Large intestine (tissue), 3 donors: ENCODE measurements around the gene PLAC8. TPM values are rescaled to one million over a fixed set of nuclear protein-coding genes. Genes with fewer than 3 reads are reported as not detected.
A peak's percentile ranks its signal among the peaks of the same experiment; 100 is the strongest.
"Not testable (repeated sequence)": the region's sequence is repeated elsewhere in the genome, so short reads cannot be mapped to it uniquely, and the experiment has no call there.

Experiments used
- DNase-seq, 2 donors: peaks; one replicate each; pipeline versions ENCODE4 v3.0.0 to v3.0.0-alpha.2; 2013
- H3K27ac ChIP-seq: one replicate; pipeline ENCODE4 v1.5.1; 2013; ENCODE audit warnings: low read length
- H3K27me3 ChIP-seq: 2 replicates; pipeline ENCODE4 v1.6.1; 2013; ENCODE audit warnings: low read length; ENCODE audit not compliant: control insufficient read depth, insufficient read depth
- H3K36me3 ChIP-seq: 2 replicates; pipeline ENCODE4 v1.6.1; 2013; ENCODE audit warnings: low read length; ENCODE audit not compliant: control insufficient read depth, insufficient read depth
- H3K4me1 ChIP-seq: one replicate; pipeline ENCODE4 v1.6.1; 2013; ENCODE audit warnings: low read length; ENCODE audit not compliant: control insufficient read depth, insufficient read depth
- H3K4me3 ChIP-seq: one replicate; pipeline ENCODE4 v1.5.1; 2013; ENCODE audit warnings: low read length
- H3K9me3 ChIP-seq: one replicate; pipeline ENCODE4 v1.6.1; 2013; ENCODE audit warnings: mild to moderate bottlenecking, low read depth, low read length, moderate library complexity; ENCODE audit not compliant: control insufficient read depth
- WGBS: methylation state at CpG from one replicate; pipeline ENCODE4 v1.1.5; 2013; ENCODE audit warnings: low lambda C conversion rate; ENCODE audit not compliant: insufficient coverage; 5-methylcytosine and 5-hydroxymethylcytosine counted together
- polyA plus RNA-seq: library from polyadenylated mRNA; unstranded; fragments of 120-200 nt; gene quantifications from one replicate; pipeline ENCODE4 v1.2.1, GENCODE V29; 2013

Gene PLAC8
- polyA plus RNA-seq, 1 donor = 114 TPM

DNA sequence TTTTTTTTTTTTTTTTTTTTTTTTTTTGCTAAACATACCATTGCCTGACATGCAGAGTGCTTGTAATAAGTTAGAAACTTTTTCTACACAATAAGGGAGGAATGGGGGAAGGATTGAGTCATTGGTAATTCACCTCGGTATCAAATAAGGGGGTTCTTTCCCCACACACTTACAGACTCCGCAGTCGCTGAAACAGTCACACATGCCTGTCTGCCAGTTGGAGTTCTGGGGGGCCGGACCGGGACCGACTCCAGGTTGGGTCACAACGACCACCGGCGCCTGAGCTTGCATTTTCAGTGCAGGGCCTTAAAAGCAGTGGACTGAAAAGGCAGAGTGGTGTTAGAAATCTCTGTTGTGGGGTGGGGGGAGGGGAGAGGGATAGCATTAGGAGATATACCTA is 6.9 kb downstream of the PLAC8 start:
- Histone ChIP-seq H3K36me3 (peaks cover 16% of the 10 kb centered on the region), H3K27me3 (no peaks in the 10 kb centered on the region), H3K9me3 (no peaks in the 10 kb centered on the region), H3K27ac (no peak overlapping the region), H3K4me3 (no peak overlapping the region), H3K4me1 (peaks cover 12% of the 10 kb centered on the region)
- no CpG with 5 or more reads among the region's 9 CpGs for WGBS
- DNase-seq = no peak

DNA sequence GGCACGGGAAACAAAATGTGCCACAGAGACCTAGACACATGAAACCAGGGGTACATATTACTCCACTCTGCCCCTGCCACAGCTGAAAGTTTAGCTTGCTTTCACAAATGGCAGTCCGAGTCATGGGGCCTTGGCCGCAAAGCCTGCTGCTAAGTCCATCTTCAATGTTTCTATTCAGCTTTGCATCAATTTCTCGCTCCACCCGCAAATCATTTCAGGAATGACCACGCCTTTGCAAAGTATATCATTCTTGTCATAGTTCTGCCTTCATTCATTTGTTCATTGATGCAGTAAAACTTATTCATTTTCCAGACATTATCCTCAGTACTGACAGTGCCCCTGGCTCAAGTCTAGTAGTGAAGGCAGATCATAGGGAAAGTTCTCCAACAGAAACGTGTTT is 9.5 kb downstream of the PLAC8 start:
- 93% methylated on average over 3 of the region's 7 CpGs for WGBS
- Histone ChIP-seq H3K27ac (no peak overlapping the region), H3K9me3 (no peaks in the 10 kb centered on the region), H3K27me3 (no peaks in the 10 kb centered on the region), H3K4me1 (no peaks in the 10 kb centered on the region), H3K4me3 (no peak overlapping the region), H3K36me3 (peaks cover 27% of the 10 kb centered on the region)
- no peak for DNase-seq

- H3K27me3 ChIP-seq = no peaks in the 10 kb centered on the region
- no peak overlapping the region for H3K27ac ChIP-seq
- no peaks in the 10 kb centered on the region for H3K9me3 ChIP-seq
- H3K4me3 ChIP-seq = no peak overlapping the region
- DNase-seq = no peak
- H3K36me3 ChIP-seq = peaks cover 19% of the 10 kb centered on the region
- H3K4me1 ChIP-seq = no peaks in the 10 kb centered on the region
- no CpG with 5 or more reads among the region's 2 CpGs for WGBS
Observed at GRCh38 chr4:83096397-83096796, 18.1 kb downstream of the PLAC8 start.

DNA sequence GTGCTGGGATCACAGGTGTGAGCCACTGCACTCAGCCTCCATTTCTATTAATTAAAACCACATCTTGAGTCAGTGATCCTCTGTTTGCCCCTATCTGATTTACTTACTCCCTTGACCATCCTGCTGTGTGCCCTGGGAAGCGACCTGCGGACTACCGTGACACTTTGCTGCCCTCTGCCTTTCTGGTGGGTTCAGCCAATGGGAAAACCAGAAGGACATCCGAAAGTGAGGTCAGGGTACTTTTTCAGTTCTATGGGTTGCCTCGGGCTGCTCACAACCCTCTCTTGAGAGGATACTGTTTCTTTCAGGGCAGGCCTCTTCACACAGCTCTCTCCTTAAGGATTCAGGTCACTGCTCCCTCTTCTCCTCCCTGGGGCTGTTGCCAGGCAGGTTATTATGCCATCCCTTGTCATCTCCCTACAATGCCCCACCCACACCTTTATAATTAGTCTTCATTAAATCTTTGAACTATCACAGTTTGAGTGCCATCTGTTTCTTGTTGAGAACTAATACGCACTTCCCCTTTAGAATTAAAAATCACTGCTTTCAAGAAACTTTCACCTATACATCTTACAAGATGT is 21.4 kb downstream of the PLAC8 start:
- H3K27ac ChIP-seq = no peak overlapping the region
- 100% methylated on average over 1 of the region's 6 CpGs for WGBS
- no peaks in the 10 kb centered on the region for H3K9me3 ChIP-seq
- peaks cover 17% of the 10 kb centered on the region for H3K36me3 ChIP-seq
- no peaks in the 10 kb centered on the region for H3K4me1 ChIP-seq
- no peak overlapping the region for H3K4me3 ChIP-seq
- no peaks in the 10 kb centered on the region for H3K27me3 ChIP-seq
- no peak for DNase-seq

- Histone ChIP-seq H3K36me3 (peaks cover 9% of the 10 kb centered on the region), H3K4me3 (no peak overlapping the region), H3K27me3 (no peaks in the 10 kb centered on the region), H3K9me3 (no peaks in the 10 kb centered on the region), H3K27ac (no peak overlapping the region), H3K4me1 (no peaks in the 10 kb centered on the region)
- no peak for DNase-seq
- WGBS = 88% methylated on average over 1 of the region's 2 CpGs
Observed at GRCh38 chr4:83089410-83090157, 24.9 kb downstream of the PLAC8 start.

DNA sequence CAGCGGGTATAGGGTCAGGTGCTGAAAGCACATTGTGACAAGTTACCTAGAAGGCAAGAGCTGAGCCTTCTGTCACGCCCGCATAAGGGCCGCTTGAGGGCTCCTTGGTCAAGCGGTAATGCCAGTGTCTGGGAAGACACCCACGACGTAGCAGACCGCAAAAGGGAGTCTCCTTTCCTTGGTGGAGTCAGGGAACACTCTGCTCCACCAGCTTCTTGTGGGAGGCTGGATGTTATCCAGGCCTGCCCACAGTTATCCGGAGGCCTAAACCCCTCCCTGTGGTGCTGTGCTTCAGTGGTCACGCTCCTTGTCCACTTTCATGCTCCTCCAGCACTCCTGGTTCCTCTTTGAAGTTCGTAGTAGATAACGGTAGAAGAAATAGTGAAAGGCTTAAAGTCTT is 29.6 kb downstream of the PLAC8 start:
- H3K4me1 ChIP-seq, H3K36me3 ChIP-seq, H3K27me3 ChIP-seq, H3K4me3 ChIP-seq, DNase-seq, H3K9me3 ChIP-seq, H3K27ac ChIP-seq: not testable (repeated sequence)
- WGBS = no CpG with 5 or more reads among the region's 12 CpGs

DNA sequence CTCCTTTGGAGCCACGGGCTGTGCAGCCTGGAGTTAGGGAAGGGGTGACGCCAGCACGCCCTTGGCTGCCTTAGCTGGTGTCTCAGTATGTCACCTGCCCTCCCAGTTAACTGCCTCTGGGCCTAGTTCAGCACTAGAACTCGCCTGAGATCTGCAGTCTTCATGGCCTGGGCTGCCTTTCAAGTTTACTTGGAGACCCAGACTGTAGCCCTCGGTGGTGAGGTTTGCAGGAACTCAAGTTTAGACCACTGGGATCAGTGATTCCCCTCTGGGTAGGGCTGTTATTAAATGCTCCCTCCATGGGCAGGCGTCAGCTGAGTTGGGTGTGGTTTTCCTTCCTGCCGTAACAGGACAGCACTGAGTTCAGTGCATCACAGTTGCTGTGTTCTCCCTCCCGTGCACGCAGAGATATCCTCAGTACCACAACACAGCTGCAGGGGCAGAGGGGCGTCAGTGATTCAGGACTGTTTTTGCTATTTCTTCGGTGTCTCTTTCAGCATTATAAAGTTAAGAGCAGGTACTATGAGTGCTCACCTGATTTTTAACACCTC is 30.5 kb downstream of the PLAC8 start:
- no peak overlapping the region for H3K4me3 ChIP-seq
- no peak overlapping the region for H3K27ac ChIP-seq
- WGBS = no CpG with 5 or more reads among the region's 11 CpGs
- no peaks in the 10 kb centered on the region for H3K4me1 ChIP-seq
- peak in 1 of 2 donors; percentile 12 for DNase-seq
- H3K36me3 ChIP-seq = peaks cover 2% of the 10 kb centered on the region
- no peaks in the 10 kb centered on the region for H3K27me3 ChIP-seq
- no peaks in the 10 kb centered on the region for H3K9me3 ChIP-seq

DNA sequence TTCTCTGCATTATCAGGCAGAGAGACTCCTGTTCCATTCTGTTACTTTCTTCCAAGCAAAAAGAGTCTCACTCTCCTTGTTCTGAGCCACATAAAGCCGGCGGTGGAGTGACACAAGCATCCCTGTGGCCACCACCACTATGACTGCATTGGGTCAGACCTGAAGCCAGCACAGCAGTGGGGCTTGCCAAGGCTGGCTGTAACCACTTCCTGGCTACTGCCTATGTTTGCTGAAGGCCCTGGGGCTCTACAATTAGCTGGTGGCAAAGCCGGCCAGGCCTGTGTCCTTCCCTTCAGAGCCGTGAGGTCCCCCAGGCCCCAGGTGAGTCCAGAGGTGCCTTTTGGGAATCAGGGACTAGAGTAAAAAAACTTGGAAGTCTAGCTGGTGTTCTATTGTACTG is 31.8 kb downstream of the PLAC8 start:
- no CpG with 5 or more reads among the region's 4 CpGs for WGBS
- H3K27ac ChIP-seq = no peak overlapping the region

DNA sequence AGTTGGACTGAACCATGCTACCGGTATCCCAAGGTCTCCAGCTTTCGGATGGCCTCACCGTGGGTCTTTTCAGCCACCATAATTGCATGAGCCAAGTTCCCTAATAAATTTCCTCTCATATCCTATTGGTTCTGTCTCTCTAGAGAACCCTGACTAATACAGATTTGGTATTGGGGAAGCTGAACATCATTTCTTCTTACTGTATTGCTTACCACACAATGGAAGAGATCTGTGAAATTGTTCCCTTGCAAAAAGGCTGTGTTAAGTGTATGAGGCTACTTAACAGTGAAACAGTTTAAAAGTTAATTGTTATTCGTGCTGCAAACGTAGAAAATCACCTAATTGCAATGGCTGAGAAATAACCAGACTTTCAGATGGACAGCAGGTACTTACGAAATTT is 34.0 kb downstream of the PLAC8 start:
- WGBS = 83% methylated on average over 2 of the region's 6 CpGs
- no peak for DNase-seq
- Histone ChIP-seq H3K36me3 (peaks cover 12% of the 10 kb centered on the region), H3K4me1 (no peaks in the 10 kb centered on the region), H3K27ac (no peak overlapping the region), H3K27me3 (no peaks in the 10 kb centered on the region), H3K9me3 (no peaks in the 10 kb centered on the region), H3K4me3 (no peak overlapping the region)

More for the DNA sequence above, 31.8 kb downstream of the PLAC8 start:
- H3K36me3 ChIP-seq = no peaks in the 10 kb centered on the region
- no peak overlapping the region for H3K4me3 ChIP-seq
- no peaks in the 10 kb centered on the region for H3K27me3 ChIP-seq
- no peaks in the 10 kb centered on the region for H3K9me3 ChIP-seq
- no peak for DNase-seq
- no peaks in the 10 kb centered on the region for H3K4me1 ChIP-seq

DNA sequence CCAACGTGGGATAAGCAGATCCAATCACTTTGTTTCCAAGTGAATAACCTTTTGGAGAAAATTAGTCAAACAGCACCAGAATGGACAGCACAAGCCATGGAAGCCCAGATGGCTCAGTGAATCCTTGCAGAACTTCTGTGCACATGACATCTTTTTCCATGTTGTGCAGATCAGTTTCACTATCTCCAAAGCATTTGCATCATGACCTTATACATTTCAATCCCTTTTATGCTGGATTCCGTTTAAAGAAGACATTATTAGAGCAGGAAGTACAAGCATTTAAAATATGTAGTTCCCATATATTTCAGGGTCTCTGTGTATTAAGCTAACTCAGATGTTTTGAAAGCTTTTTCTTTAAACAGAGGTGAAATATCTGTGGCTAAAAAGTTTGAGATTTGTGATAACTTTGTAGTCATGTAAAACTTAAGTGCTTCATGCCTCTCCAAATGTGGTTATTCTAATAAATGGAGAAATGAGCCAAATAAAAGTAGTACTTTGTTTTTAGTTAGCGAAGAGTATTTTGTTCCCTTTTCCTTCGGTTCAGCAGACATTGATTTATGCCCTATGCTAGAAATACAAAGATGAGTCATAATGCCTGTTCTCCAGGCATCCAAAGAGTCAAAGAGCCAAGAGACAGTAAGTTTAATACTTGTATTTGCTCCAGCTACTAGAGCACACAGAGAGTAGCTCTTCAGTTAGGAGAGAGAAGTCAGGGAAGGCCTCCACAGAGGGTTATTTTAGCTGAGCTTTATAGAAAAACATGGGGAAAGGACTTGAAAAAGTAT is 39.0 kb downstream of the PLAC8 start:
- no peaks in the 10 kb centered on the region for H3K4me1 ChIP-seq
- no peak overlapping the region for H3K27ac ChIP-seq
- WGBS = 80% methylated on average over 1 of the region's 4 CpGs
- H3K4me3 ChIP-seq = no peak overlapping the region
- H3K27me3 ChIP-seq = no peaks in the 10 kb centered on the region
- H3K36me3 ChIP-seq = peaks cover 24% of the 10 kb centered on the region
- no peaks in the 10 kb centered on the region for H3K9me3 ChIP-seq
- peak in 1 of 2 donors; percentile 17 for DNase-seq
